ENCODE data around the gene RIPOR1. TPM values are rescaled to one million over a fixed set of nuclear protein-coding genes. Genes with fewer than 3 reads are reported as not detected.

Gene RIPOR1
- total RNA-seq, 1 experiment from 2014 or later = 6.3 TPM

DNA sequence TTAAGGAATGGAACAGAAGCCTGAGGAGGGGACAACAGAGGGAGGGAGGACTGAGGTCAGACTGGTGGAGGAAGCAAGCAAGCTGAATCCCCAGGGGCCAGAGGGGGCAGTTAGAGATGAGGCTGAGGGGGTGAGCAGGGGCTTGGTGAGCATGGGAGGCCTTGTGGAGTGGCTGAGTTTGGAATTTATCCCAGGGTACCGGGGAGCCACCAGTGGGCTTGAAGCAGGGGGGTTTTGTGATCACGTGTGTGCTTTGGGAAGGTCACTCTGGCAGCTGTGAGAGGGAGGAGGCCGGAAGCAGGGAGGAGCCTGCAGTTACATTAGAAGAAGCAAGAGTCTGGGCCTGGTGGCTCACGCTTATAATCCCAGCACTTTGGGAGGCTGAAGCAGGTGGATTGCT is 23.8 kb downstream of the RIPOR1 start:
- DNase-seq (ENCODE audit: low read depth) = no peak

DNA sequence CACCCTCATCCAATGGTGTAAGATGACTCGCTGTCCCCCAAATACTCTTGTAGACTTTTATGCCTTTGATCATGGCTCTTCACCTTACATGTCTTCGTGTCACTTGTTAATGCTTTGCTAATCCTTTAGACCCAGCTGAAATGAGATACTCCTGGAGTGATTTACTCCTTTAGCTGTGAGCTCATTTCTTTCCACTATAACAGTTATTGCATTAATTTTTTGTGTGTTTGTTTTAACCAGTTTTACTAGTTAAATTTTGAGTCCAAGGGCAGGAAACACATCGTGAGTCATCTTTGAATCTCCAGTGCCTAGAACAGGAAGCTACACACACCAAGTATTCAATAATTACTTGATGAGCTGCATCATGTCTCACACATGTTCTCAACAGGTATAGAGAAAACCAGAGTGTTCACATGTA is 27.2 kb downstream of the RIPOR1 start:
- DNase-seq (ENCODE audit: low read depth) = peak; percentile 50

DNA sequence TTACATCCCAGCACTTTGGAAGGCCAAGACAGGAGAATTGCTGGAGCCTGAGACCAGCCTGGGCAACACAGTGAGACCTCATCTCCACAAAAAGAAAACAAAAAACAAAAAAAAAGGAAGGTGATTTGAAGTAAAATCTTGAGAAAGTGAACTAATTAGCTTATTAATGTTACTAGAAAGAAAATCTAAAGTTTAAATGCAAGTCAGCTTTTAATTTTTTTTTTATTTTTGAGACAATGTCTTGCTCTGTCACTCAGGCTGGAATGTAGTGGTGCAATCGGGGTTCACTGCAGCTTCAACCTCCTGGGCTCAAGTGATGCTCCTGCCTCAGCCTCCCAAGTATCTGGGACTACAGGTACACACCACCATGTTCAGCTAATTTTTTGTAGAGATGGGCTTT is 30.2 kb downstream of the RIPOR1 start:
- no peak for DNase-seq (ENCODE audit: low read depth)

DNA sequence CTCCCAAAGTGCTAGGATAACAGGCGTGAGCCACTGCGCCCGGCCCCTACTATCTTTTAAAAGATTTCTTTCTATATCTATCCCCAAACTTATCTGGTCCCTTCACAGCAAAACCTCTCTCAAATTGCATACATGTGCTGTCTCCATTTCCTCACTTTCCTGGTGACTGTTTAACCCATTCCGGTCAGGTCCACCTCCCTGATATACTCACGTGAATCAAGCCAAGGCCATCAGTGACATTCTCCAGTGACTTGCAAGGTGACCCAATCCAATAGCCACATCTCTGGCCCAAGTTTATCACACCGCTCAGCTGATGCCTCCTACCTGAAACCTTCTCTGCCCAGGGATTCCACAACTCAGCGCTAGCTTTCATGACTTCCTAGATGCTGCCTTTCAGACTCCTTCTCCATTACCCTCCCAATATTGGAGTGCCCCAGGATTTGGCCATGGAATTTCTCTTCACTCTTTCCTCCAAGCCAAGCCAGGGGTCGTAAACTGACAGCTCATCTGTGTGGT is 32.3 kb downstream of the RIPOR1 start:
- DNase-seq (ENCODE audit: low read depth) = no peak

DNA sequence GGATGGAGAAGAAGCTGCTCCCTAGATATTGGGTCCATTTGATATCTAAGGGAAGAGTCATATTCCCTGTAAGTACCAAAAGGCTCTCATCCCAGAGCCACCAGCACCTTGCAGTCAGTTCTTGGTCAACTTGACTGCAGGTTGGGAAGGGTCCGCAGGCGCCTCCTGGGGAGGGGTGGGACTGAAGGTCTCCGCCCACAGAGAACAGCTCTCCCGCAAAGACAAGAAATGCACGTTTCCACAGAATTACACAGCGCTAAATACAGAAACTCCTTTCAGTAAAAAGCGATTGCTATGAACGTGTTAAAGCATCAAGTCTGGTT is 32.8 kb downstream of the RIPOR1 start:
- no peak for DNase-seq (ENCODE audit: low read depth)

DNA sequence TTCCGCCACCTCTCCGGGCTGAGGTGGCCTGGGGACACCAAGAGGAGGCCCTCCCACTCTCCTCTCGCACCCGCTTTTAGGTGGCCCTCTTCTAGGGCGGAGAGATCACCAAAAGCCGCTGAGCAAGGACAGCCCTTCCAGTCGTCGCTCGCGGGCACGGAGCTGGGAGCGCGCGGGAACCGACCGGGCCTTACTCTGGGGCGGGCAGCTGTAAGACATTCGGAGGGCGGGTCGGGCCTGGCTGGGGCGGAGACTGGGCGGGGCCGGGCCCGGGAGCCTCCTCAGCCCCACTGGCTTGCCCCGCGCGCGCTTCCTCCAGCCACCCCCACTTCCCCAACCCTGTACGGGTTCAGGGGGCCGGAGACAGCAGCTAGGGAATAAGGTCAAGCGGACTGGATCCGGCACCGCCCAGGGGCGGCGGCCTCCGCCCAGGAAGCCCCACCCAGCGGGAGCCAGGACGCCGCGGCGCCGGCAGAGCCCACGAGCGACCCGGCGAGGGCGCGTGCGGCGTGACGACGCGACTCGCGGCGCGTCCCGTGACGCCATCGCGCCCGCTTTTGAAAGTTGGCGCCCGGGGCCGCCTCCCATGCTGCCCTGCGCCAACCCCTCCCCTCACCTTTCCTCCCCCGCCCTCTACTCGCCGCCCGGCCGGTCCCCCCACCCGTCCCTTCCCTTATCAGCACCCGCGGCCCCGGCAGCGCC is 33.3 kb downstream of the RIPOR1 start:
- peak; percentile 98 for DNase-seq (ENCODE audit: low read depth)

DNA sequence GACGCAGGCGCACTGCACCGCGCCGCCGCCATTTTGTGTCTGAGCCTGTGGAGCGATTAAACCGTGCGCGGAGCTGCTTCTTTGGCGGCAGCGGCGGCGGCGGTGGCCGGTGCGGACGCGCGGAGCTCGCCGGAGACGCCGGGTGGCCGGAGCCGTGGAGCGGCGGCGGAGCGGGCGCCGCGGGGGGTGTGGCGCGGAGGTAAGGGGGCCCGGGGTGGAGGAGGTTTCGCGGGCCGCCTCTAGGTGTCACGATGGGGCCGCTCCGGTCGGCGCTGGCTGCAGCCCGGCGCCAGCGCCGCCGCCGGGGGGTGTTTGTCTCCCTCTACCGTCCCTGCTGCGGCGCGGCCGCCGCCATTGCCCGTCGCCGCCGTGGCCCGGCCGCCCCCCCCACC is 33.9 kb downstream of the RIPOR1 start, which contains the start of gene CTCF:
TSS of gene CTCF (plus strand) at position 1 of the 392 bp plus-strand sequence. CDS start 48,307 bp downstream, outside the sequence.
- DNase-seq (ENCODE audit: low read depth) = peak; percentile 86

DNA sequence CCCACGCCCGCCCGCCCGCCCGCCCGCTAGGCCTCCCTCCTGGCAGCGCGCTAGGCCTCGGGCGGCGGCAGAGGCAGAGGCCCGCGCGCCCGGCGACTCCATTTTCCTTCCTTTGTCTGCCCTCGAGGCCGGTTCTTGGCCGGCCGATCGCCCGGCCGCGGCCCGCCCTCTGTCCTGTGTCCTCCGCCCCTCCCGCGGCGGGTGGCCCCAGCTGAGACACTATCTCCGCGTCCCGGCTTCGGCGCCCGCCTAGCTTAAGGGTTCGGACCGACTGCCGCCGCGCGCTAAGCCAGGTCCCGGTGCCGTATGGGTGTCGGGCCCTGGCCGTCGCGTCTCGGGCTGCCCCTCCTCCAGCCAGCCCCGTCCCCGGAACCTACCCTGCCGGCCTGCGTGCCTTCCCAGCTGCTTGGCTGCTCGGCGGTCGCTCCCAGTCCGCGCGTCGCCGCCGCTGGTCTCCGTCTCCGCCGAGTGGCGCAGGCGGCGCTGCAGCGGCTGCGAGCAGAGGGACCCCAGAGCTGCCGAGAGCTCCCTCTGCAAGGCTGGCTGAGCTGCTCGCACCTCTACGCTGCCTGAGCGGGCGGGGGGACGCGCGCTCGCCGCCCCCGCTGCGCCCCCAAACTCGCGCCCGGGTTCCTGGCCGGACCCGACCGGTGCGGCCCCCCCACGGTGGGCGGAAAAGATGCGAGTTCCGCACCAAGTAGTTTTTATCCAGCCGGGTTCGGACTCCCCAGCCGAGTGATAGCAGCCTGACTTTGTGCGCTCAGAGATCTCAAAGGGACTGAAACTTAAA is 34.5 kb downstream of the RIPOR1 start:
- peak; percentile 58 for DNase-seq (ENCODE audit: low read depth)

DNA sequence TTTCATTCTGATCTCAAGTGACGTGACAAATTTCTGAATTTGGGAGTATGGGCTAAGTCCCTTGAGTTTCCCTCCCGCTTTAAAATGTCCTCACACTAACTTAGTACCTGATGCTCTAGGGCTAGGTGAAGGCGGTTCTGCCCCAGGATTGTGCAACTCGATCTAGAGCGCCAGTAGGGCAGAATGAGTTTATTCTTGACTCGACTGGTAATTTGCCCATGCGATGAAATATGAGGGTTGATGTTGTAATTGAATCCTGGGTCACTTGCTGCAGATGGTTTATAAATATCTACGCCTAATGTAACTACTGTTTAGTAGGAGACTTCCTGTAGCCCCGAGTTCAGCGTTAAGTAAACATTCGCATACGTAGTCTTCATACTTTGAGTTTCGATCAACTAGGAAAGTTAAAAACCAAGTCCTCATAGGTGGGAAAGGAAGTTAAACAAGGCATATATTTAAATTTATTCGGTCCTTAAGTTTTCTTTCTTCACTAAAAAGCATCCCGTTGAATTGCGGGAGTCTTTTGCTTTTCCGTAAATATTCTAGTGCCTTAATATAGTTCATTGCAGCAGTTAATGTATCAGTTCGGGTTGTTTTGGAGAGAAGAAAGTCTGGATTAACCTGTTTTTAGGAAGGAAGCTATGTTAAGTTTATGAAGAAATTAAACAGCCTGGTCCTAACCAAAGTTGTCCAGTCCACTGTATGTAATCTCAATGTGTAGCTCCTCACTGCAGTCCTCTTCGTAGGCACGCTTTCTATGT is 35.3 kb downstream of the RIPOR1 start:
- DNase-seq (ENCODE audit: low read depth) = no peak

DNA sequence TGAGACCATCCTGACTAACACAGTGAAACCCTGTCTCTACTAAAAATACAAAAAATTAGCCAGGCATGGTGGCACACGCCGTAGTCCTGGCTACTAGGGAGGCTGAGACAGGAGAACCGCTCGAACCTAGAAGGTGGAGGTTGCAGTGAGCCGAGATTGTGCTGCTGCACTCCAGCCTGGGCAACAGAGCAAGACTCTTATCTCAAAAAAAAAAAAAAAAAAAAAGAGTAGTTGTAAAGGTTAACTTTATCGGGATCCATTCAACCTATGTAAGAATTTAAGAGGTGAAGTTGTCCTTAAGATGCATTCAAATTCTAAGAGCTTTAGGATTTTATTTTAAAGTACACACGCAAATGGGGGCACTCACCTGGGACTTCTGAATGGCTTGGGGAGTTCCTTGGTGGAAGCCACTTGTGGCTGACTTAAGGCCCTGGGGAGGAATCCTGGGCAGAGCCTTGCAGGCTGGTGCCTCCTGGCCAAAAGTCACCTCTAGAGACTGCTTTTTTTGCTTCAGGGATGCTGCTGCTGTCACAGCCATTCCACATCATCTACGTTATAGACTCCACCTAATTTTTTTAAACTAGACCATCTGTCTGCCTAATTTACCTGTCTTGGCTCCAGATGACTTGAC is 37.0 kb downstream of the RIPOR1 start:
- no peak for DNase-seq (ENCODE audit: low read depth)

DNA sequence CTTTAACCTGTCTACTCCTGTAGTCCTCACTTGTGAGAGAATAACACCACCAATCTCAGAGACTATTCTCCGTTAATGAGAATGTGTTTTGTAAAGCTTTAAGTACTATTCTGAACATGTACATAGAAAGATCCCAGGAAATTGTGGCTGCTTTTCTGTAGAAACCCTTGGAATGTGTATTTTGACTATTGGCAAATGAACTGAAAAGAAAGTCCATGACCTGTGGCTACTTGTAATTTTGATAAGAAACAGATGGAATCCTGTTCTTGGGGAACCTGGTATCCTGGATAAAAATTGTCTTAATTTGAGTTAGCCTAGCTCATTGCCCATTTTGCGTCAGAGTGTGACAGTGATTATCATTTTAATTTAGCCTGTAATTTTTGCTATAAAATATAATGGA is 42.8 kb downstream of the RIPOR1 start:
- no peak for DNase-seq (ENCODE audit: low read depth)

DNA sequence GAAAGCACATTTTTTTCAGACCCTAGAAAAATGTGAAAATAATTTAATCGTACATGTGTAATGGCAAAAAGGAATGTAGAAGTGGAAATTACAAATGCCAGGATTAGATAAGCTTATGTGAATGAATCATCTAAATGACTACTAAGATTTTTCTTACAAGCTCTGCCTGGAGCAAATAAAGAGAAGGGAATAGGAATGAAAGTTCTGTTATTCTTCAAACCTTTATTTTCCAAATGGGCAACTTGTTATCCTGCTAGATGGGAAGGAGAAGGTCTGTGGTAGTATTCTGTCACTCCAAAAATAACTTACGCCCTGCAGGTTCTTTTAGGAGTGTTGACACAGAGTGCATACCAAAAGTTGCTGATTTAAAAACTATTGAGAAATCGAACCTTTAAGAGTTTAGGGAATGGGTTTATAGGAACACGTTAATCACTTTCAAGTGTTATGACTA is 43.4 kb downstream of the RIPOR1 start:
- DNase-seq (ENCODE audit: low read depth) = no peak

DNA sequence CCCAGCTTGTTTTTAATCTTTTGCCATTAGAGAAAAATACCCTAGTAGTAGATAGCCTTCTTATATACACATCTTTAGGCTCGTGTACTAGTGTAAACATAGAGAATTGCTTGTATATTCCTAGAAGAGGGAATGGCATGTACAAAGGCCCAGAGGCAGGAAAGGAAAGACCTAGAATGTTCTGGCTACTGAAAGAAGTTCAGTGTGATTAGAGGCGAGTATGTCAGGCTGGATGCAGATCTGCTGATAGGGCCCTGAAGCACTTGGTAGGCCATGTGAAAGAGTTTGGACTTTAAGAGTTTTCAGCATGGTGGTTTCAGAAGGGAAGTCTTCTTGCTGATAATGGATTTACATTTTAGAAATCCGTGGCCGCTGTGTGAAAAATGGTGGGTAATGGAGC is 51.1 kb downstream of the RIPOR1 start:
- no peak for DNase-seq (ENCODE audit: low read depth)

DNA sequence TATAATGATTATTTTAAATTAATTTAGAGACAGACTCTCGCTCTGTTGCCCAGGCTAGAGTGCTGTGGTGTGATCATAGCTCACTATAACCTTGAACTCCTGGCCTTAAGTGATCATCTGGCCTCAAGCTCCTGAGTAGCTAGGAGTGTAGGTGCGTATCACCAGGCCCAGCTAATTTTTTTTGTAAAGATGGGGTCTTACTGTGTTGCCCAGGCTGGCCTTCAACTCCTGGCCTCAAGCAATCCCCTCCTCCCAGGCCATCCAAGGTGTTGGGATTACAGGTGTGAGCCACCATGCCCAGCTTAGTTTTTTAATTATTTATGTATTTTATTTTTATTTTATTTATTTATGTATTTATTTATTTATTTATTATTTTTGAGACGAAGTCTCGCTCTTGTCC is 51.6 kb downstream of the RIPOR1 start:
- no peak for DNase-seq (ENCODE audit: low read depth)

DNA sequence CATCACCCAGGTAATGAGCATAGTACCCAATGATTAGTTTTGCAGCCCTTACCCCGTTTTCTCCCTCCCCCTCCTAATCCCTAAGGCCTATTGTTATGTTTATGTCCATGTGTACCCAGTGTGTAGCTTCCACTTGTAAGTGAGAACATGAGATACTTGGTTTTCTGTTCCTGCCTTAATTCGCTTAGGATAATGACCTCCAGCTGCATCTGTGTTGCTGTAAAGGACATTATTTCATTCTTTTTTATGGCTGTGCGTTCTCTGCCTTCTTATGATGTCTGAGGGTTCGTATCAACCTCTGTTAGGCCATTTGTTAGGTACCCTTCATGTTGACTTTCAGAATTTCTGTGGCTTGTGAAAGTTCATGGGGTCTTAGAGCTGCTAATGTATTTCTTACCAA is 64.7 kb downstream of the RIPOR1 start:
- no peak for DNase-seq (ENCODE audit: low read depth)

DNA sequence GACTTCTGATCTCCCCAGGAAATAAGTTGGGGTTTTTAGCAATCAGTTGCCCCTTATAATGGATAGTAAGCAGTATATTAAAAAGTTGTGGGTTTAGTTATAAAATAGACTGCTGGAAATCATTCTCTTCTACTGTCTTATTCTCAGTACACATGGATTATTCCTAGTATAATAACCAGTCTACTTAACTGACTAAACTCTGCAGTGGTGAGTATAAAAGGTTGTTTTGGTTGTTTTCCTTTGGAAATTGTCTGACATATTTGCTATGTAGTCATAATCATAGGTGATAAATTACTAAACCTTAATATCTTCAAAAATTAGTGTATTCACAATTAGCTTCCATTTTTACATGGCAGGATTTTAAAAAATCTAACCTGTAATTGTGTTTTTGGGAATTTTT is 65.1 kb downstream of the RIPOR1 start:
- DNase-seq (ENCODE audit: low read depth) = no peak

DNA sequence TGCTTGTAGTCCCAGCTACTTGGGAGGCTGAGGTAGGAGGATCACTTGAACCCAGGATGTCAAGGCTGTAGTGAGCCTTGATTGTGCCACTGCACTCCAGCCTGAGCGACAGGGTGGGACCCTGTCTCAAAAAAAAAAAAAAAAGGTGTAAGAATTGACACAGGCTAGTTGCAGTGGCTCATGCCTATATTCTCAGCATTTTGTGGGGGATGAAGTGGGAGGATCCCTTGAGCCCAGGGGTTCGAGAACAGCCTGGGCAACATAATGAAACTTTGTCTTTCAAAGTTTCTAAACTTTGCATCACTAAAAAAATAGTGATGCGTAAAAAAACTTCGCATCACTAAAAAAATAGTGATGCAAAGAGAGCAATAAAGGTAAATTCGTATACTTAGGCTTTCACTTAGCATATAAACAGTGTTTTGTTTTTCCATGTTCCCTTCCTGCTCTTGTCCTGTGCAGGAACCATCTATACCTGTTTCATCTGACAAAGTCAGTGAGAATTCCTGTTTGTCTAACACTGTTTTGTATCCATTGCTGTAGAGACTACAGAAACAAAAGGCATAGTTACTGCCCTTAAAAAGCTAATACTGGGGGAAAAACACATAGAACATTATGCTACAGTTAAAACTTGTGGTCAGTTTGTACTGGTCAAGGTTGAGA is 65.8 kb downstream of the RIPOR1 start:
- no peak for DNase-seq (ENCODE audit: low read depth)

DNA sequence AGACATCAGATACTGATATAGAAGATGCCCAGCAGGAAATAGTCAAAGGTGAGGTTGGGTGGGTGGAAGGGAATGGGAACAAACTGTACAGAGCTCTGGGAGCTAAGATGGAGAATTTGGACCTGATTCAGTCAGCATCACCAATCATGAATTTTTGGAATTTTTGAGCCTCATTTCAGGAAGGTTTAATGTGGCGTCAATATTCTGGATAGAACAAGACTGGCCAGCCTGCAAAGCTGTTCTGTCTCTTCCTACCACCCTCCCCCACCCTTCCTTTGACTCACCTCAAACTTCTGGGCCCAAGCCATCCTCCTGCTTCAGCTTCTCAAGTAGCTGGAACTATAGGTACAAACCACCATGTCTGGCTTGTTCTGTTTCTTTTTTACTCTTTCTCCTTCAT is 66.3 kb downstream of the RIPOR1 start:
- DNase-seq (ENCODE audit: low read depth) = peak; percentile 13
